Esophagus (tissue), 2 donors: Measurements from ENCODE around the gene TAF1A. TPM values are rescaled to one million over a fixed set of nuclear protein-coding genes. Genes with fewer than 3 reads are reported as not detected.
"Not testable (repeated sequence)": the region's sequence is repeated elsewhere in the genome, so short reads cannot be mapped to it uniquely, and the experiment has no call there.

Experiments used
- H3K27ac ChIP-seq, 2 donors: one replicate each; pipeline ENCODE4 v1.5.1; 2013; ENCODE audit warnings: low read depth in 2 of 2, mild to moderate bottlenecking in 2 of 2, inconsistent platforms in 1 of 2, low read length in 1 of 2, moderate library complexity in 1 of 2
- H3K27me3 ChIP-seq, 2 donors: one replicate each; pipeline ENCODE4 v1.6.1; 2013; ENCODE audit warnings: low read length in 2 of 2, control low read depth in 1 of 2, mild to moderate bottlenecking in 1 of 2; ENCODE audit not compliant: insufficient read depth in 2 of 2, control insufficient read depth in 1 of 2
- H3K36me3 ChIP-seq, 2 donors: one replicate each; pipeline ENCODE4 v1.6.1; 2013; ENCODE audit warnings: low read length in 1 of 2; ENCODE audit not compliant: control insufficient read depth in 2 of 2, insufficient read depth in 2 of 2
- H3K4me1 ChIP-seq, 2 donors: one replicate each; pipeline ENCODE4 v1.6.1; 2013; ENCODE audit warnings: low read length in 1 of 2; ENCODE audit not compliant: control insufficient read depth in 2 of 2, insufficient read depth in 2 of 2
- H3K4me3 ChIP-seq, 2 donors: one replicate each; pipeline ENCODE4 v1.5.1; 2013; ENCODE audit warnings: low read length in 2 of 2, mild to moderate bottlenecking in 2 of 2, low read depth in 1 of 2, moderate library complexity in 1 of 2
- H3K9me3 ChIP-seq, 2 donors: one replicate each; pipeline ENCODE4 v1.6.1; 2013; ENCODE audit warnings: mild to moderate bottlenecking in 2 of 2, low read depth in 1 of 2, low read length in 1 of 2, moderate library complexity in 1 of 2; ENCODE audit not compliant: control insufficient read depth in 2 of 2, insufficient read depth in 1 of 2
- WGBS, 2 donors: extraction: QIAGEN DNeasy Blood & Tissue Kit; methylation state at CpG; one replicate each; pipeline ENCODE4 v1.1.7; 2013; 5-methylcytosine and 5-hydroxymethylcytosine counted together
- polyA plus RNA-seq, 2 donors: library from polyadenylated mRNA; stranded (reverse); fragments of 200-250 nt; gene quantifications; one replicate each; pipeline ENCODE4 v1.2.3, GENCODE V29; 2013
- donor health status: healthy with polysubstance abuse.
- donor health status: Bipolar disorder and iron deficiency.

The TAF1A gene
- polyA plus RNA-seq, 2 donors = 1.2 to 2.2 TPM

DNA sequence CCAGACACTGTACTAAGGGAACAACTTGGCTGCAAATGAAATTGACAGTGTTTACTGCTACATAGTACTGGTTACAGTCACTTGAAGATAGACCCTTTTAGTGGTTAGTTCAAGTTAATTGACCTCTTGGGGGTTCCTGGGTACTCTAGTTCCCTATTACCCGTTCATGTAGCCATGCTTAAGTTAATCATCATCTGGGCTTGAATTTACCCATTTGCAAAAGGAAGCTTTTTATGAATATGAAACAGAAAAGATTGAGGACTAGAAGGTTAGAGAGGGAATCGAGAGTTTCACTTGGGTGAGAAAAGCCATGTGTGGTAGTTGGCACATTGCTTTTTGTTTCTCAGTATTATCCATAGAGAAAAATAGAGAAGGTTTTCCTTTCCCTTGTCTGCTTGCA is 30.8 kb upstream of the TAF1A start:
- Histone ChIP-seq H3K27me3 (no peaks in the 10 kb centered on the region), H3K4me3 (no peak overlapping the region), H3K4me1 (peaks cover 0 to 3% of the 10 kb centered on the region in 2 donors), H3K36me3 (peaks cover 0 to 4% of the 10 kb centered on the region in 2 donors), H3K9me3 (no peaks in the 10 kb centered on the region), H3K27ac (no peak overlapping the region)
- 73 to 84% methylated on average over 2 of the region's 2 CpGs for WGBS, 2 donors

DNA sequence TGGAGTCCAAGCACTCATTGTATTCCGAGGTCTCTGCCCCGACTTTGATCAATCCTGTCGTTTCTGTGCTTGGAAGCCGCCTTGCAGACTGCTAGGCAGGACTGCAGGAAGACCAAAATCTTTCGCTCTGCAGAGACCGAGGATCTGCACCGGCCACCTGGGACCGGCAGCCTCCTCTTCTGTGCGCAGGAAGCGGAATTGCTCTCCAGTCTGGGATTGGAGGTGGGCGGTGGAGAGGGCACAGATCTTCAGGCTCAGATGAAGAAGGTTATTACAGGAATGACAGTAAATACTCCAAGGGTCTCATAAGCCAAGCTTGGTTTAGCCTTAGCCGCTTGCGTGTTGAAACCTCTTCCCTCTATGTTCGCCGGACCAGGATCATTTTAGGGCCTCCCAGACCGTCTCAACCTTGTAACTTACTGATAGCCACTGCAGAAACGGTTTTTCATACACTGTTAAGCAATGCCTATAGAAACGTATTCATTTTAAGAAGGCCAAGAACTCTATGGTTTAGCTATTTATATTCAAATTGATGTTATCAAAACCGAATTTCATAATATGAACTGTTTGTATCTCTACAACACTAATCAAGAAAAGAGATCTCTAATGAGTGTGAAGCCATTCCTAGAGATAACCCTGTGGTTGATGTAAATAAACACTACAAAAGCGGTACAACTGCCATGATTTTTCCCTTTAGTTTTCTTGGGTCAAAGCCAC is 29.3 kb upstream of the TAF1A start:
- H3K36me3 ChIP-seq = peaks cover 0 to 3% of the 10 kb centered on the region in 2 donors
- peaks cover 0 to 3% of the 10 kb centered on the region in 2 donors for H3K4me1 ChIP-seq
- H3K27ac ChIP-seq = peak overlapping the region in 1 of 2 donors; percentile 11
- no peaks in the 10 kb centered on the region for H3K27me3 ChIP-seq
- H3K4me3 ChIP-seq = peak overlapping the region; percentile 92 to 99
- no peaks in the 10 kb centered on the region for H3K9me3 ChIP-seq
- WGBS, 2 donors = 20 to 24% methylated on average over 20 of the region's 20 CpGs

DNA sequence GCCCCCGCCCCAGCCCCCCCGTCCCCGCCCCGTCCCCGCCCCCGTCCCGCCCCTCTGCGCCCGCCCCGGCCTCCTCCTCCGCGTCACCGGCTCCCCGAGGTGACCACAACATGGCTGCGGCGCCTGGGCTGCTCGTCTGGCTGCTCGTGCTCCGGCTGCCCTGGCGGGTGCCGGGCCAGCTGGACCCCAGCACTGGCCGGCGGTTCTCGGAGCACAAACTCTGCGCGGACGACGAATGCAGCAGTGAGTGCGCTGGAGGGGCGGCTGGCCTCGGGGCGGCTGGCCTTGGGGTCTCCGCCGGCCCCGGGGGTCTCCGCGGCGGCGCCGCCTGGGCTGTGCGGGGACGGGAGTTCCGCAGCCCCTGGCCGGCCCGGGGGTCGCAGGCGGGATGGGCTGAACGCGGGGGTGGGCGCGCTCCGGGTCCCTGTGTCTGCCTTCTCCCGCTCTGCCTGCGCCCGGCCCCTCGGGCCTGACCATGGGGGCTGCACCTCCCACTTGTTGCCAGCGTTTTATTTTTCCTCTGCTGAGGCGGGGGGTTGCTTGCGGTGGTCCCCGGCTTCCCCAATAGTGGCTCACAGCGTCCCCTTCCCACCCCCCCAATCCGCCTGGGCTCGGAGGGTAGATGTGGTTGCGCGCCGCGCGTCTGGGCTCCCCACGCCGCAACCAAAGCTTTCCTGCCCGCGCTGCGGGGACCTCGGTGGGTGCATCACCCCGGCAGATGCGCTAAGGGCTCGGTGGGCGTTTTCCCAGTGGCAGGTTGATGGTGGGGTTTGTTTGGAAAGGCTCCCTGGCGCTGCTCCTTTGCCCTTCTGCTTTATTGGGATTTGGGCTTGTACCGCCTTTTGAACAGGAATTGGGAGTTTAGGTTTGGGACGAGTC is 28.5 kb upstream of the TAF1A start, which contains the start of gene MIA3:
Gene MIA3, plus strand, starts transcription at position 97 of the 879 bp plus-strand sequence. Its CDS starts 14 bp downstream, at position 111.
- no peaks in the 10 kb centered on the region for H3K9me3 ChIP-seq
- 0% methylated on average over 62 to 81 of the region's 81 CpGs for WGBS, 2 donors
- H3K4me3 ChIP-seq = peak within 1 kb of the TSS; percentile 92 to 99
- peak within 1 kb of the TSS; percentile 87 to 88 for H3K27ac ChIP-seq
- no peaks in the 10 kb centered on the region for H3K27me3 ChIP-seq
- peaks cover 0 to 3% of the 10 kb centered on the region in 2 donors for H3K4me1 ChIP-seq
- H3K36me3 ChIP-seq = peaks cover 0 to 3% of the 10 kb centered on the region in 2 donors

DNA sequence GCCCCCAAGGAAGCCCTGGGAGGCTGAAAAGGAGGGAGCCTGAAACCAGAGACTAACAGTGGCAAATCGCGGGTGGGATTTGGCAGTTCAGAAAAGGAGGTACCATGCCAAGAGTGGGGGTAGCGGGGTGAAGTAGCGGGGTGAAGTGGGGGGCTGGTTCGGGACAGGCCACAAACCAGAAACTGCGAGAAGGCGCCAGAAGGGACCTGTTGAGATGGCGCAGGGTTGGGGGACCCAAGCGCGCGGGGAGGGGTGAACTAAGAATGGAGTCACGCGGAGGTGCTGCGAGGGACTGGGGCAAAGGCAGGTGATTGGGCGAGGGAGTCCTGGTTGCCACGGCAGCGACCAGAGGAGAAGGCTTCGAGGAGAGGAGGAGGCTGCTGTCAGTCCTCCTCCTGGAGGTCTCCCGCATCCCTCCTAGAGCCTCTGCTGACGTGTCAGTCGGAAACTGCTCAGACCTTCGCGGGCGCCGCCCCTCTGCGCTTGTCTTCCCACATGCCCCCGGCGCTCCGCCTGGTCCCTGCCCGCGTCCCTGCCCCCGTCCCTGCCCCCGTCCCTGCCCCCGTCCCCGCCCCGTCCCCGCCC is 27.7 kb upstream of the TAF1A start:
- H3K4me3 ChIP-seq = peak overlapping the region; percentile 44 to 55
- no peaks in the 10 kb centered on the region for H3K36me3 ChIP-seq
- peak overlapping the region; percentile 12 to 75 for H3K27ac ChIP-seq

DNA sequence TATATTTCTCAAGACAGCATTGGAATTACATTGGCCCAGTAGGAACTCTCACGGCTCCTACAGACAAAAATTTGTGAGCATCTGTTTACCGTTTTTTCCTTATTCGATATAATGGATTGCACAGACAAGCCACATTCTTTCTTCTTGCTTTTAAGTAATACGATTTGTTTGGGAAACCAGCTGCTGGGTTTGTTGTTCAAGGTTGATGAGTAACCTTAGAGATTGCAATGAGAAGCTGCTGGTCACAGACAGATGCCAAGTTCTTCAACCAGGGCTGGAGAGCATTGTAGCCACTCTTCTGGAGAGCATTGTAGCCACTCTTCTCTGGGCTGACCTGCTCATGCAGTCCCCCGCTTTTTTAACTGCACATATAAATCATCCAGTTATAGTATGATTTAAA is 26.8 kb upstream of the TAF1A start:
- 58 to 69% methylated on average over 5 of the region's 5 CpGs for WGBS, 2 donors
- Histone ChIP-seq H3K27me3 (no peaks in the 10 kb centered on the region), H3K4me3 (no peak overlapping the region), H3K36me3 (no peaks in the 10 kb centered on the region), H3K9me3 (no peaks in the 10 kb centered on the region), H3K27ac (no peak overlapping the region), H3K4me1 (peaks cover 0 to 3% of the 10 kb centered on the region in 2 donors)

More for the DNA sequence above, 27.7 kb upstream of the TAF1A start:
- H3K27me3 ChIP-seq = no peaks in the 10 kb centered on the region
- 0 to 2% methylated on average over 22 to 37 of the region's 37 CpGs for WGBS, 2 donors
- H3K4me1 ChIP-seq = peaks cover 0 to 3% of the 10 kb centered on the region in 2 donors
- no peaks in the 10 kb centered on the region for H3K9me3 ChIP-seq

DNA sequence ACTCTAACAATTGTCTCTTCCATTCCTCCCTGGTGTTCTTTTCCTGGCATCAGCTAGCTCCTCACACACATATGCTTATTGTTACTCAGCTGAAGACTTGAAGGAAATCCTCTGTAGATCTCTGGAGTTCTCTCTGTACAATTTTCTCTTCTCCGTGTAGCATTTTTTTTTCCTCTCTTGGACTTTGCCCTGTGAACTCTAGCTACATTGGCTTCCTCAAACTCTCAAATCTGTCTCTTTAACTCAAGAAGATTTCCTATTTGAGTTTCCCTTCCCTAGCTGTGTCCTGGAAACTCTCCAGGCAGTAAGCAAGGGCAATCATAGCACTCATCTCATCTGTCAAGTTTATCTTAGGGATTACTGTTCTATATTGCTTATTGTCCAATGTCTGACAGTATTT is 23.9 kb upstream of the TAF1A start:
- H3K27ac ChIP-seq = no peak overlapping the region
- no peak overlapping the region for H3K4me3 ChIP-seq
- H3K9me3 ChIP-seq = no peaks in the 10 kb centered on the region
- WGBS, 2 donors = 39 to 61% methylated on average over 1 of the region's 1 CpG
- H3K27me3 ChIP-seq = no peaks in the 10 kb centered on the region
- H3K36me3 ChIP-seq = no peaks in the 10 kb centered on the region
- H3K4me1 ChIP-seq = no peaks in the 10 kb centered on the region

DNA sequence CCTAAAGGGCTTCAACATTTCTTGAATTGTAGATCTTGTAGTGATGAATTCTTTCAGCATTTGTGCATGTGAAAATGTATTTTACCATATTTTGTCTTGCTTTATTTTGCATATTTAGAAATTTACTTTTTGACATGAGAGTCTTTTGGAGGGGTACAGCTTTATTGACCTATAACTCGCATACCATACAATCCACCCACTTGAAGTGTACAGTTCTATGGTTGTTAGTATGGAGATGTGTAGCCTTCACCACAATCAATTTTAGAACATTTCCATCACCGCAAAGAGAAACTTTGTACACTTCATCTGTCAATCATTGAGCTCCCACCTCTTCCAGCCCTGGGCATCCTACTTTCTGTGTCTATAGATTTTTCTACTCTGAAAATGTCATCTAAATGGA is 21.0 kb upstream of the TAF1A start:
- 89 to 90% methylated on average over 2 of the region's 2 CpGs for WGBS, 2 donors
- H3K4me3 ChIP-seq = no peak overlapping the region
- no peaks in the 10 kb centered on the region for H3K36me3 ChIP-seq
- H3K4me1 ChIP-seq = no peaks in the 10 kb centered on the region
- H3K27me3 ChIP-seq = no peaks in the 10 kb centered on the region
- no peaks in the 10 kb centered on the region for H3K9me3 ChIP-seq
- no peak overlapping the region for H3K27ac ChIP-seq

DNA sequence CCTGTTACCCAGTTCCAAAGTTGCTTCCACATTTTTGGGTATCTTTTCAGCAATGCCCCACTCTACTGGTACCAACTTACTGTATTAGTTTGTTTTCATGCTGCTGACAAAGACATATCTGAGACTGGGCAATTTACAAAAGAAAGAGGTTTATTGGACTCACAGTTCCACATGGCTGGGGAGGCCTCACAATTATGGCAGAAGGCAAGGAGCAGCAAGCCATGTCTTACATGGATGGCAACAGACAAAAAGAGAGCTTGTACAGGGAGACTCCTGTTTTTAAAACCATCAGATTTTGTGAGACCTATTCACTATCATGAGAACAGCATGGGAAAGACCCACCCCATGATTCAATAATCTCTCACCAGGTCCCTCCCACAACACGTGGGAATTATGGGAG is 19.4 kb upstream of the TAF1A start:
- H3K4me3 ChIP-seq, H3K27me3 ChIP-seq, H3K4me1 ChIP-seq, H3K9me3 ChIP-seq, H3K36me3 ChIP-seq, H3K27ac ChIP-seq: not testable (repeated sequence)
- WGBS, 2 donors = 43 to 50% methylated on average over 1 of the region's 1 CpG

DNA sequence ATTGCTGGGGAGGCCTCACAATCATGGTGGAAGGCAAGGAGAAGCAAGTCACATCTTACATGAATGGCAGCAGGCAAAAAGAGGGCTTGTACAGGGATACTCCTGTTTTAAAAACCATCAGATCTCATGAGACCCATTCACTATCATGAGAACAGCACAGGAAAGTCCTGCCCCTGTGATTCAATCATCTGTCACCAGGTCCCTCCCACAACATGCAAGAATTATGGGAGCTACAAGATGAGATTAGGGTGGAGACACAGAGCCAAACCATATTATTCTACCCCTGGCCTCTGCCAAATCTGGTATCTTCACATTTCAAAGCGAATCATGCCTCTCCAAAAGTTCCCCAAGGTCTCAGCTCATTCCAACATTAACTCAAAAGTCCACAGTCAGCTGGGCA is 17.0 kb upstream of the TAF1A start:
- Histone ChIP-seq H3K27me3 (no peaks in the 10 kb centered on the region), H3K36me3 (no peaks in the 10 kb centered on the region), H3K4me3 (no peak overlapping the region), H3K4me1 (no peaks in the 10 kb centered on the region), H3K9me3 (no peaks in the 10 kb centered on the region), H3K27ac (no peak overlapping the region)
- 81 to 84% methylated on average over 1 of the region's 1 CpG for WGBS, 2 donors
